22Rv1 (cell line): ENCODE measurements around the gene B9D1.
"Not testable (repeated sequence)": the region's sequence is repeated elsewhere in the genome, so short reads cannot be mapped to it uniquely, and the experiment has no call there.

Experiments used
- H3K27ac ChIP-seq: fragments of 450-650 bp; 2 replicates; pipeline ENCODE4 v1.5.1; 2017
- CTCF ChIP-seq: fragments of 450-650 bp; IDR thresholded peaks from 2 replicates; pipeline ENCODE4 v1.5.1; 2017; ENCODE audit warnings: mild to moderate bottlenecking
- ZFX ChIP-seq: fragments of 450-650 bp; IDR thresholded peaks from 2 replicates; pipeline ENCODE4 v1.6.1; 2017; ENCODE audit warnings: antibody characterized with exemption, borderline replicate concordance

Gene B9D1

GRCh38 chr17:19361326-19361725 is 1.2 kb downstream of the B9D1 start:
- no peak overlapping the region for H3K27ac ChIP-seq
- TF ChIP-seq ZFX (no peak), CTCF (no peak)

GRCh38 chr17:19360772-19361171 is 1.8 kb downstream of the B9D1 start:
- H3K27ac ChIP-seq: no peak overlapping the region
- TF ChIP-seq CTCF (no peak), ZFX (no peak)

GRCh38 chr17:19359856-19360255 is 2.7 kb downstream of the B9D1 start:
- TF ChIP-seq ZFX (no peak), CTCF (no peak)
- no peak overlapping the region for H3K27ac ChIP-seq

GRCh38 chr17:19359151-19359550 is 3.4 kb downstream of the B9D1 start:
- H3K27ac ChIP-seq: no peak overlapping the region
- TF ChIP-seq CTCF (no peak), ZFX (no peak)

GRCh38 chr17:19357761-19358160 is 4.8 kb downstream of the B9D1 start:
- TF ChIP-seq CTCF (no peak), ZFX (no peak)

GRCh38 chr17:19357351-19357750 is 5.2 kb downstream of the B9D1 start:
- TF ChIP-seq CTCF (no peak), ZFX (no peak)
- no peak overlapping the region for H3K27ac ChIP-seq

More at GRCh38 chr17:19357761-19358160, 4.8 kb downstream of the B9D1 start:
- H3K27ac ChIP-seq: no peak overlapping the region

- H3K27ac ChIP-seq: no peak overlapping the region
- TF ChIP-seq CTCF (no peak), ZFX (no peak)
Observed at GRCh38 chr17:19354748-19355147, 7.8 kb downstream of the B9D1 start.

GRCh38 chr17:19353401-19353800 is 9.1 kb downstream of the B9D1 start:
- not testable (repeated sequence) for H3K27ac ChIP-seq
